ENCODE results near the gene SIL1. TPM values are rescaled to one million over a fixed set of nuclear protein-coding genes. Genes with fewer than 3 reads are reported as not detected.

The SIL1 gene
- total and polyA plus RNA-seq, 2 donors (not counting 3 experiments of a cell fraction or from before 2014, with no cell fraction given): 47.6 to 67.2 TPM

- BruUV-seq (replicated peaks): no TSS peak
- Histone ChIP-seq H3K4me1 (ENCODE audit: control insufficient read depth, extremely low read depth, insufficient read depth, low read length) (peaks cover 16% of the 10 kb centered on the region), H3K4me2 (ENCODE audit: insufficient read depth, low read length) (peak overlapping the region; percentile 80), H3K4me3 (replicated peaks in 1 of 3; ENCODE audit: insufficient read depth in 1 of 3, low read depth in 1 of 3, low read length in 3 of 3) (no peak overlapping the region), H3K9me1 (replicated peaks; ENCODE audit: control insufficient read depth, extremely low read depth, insufficient read depth, low read length) (no peaks in the 10 kb centered on the region), H3K27me3 (ENCODE audit: control insufficient read depth in 2 of 2, insufficient read depth in 2 of 2, low read length in 2 of 2) (peaks cover 2 to 6% of the 10 kb centered on the region in 2 experiments), H3K9ac (replicated peaks; ENCODE audit: extremely low read depth, insufficient read depth, low read length) (peak overlapping the region; percentile 19), H2AFZ (ENCODE audit: low read depth, low read length) (peak overlapping the region; percentile 88), H3K27ac (ENCODE audit: insufficient read depth, low read depth, low read length) (peak overlapping the region; percentile 23), H3K36me3 (ENCODE audit: control insufficient read depth in 2 of 2, extremely low read depth in 1 of 2, insufficient read depth in 2 of 2, low read length in 2 of 2) (no peaks in the 10 kb centered on the region), H3K9me3 (replicated peaks; ENCODE audit: control insufficient read depth, insufficient read depth, low read length) (no peaks in the 10 kb centered on the region), H3K79me2 (ENCODE audit: control insufficient read depth, insufficient read depth, low read length) (no peaks in the 10 kb centered on the region), H4K20me1 (replicated peaks; ENCODE audit: control insufficient read depth, extremely low read depth, insufficient read depth, low read length) (no peaks in the 10 kb centered on the region)
- intact Hi-C loops (cut with micrococcal nuclease): no loop called here
- dilution Hi-C loops (cut with MboI; ENCODE audit: extremely low pct_ligation_motif_present, low sequenced_read_pairs): no loop called here
- POLR2A ChIA-PET: no interaction called here
- CTCF ChIA-PET: interaction anchor here (0.9 to 1.5 kb wide), 4 partner anchors 44 to 667 kb away, joined by 3 read pairs; no protein-coding TSS in a partner anchor
- DNase-seq (ENCODE audit: low read depth, low spot score): peak; percentile 49
- FAIRE-seq: peak; percentile 87
- TF ChIP-seq POLR2AphosphoS5 (IDR thresholded peaks at IDR 0.05; ENCODE audit: insufficient read depth, low read depth, low read length) (peak; percentile 67), JUN (IDR thresholded peaks at IDR 0.05; ENCODE audit: borderline replicate concordance, insufficient read depth, insufficient read length, low read depth) (no peak), FOS (IDR thresholded peaks at IDR 0.05; ENCODE audit: borderline replicate concordance, insufficient read depth, low read length) (peak; percentile 73), MAX (IDR thresholded peaks at IDR 0.05; ENCODE audit: insufficient read depth, insufficient read length) (no peak), EZH2 (IDR thresholded peaks at IDR 0.05; ENCODE audit: borderline replicate concordance, low read depth, low read length, severe bottlenecking) (no peak)
Observed at GRCh38 chr5:139246394-139246793, 48.2 kb upstream of the SIL1 start.

- Histone ChIP-seq H3K36me3 (ENCODE audit: control insufficient read depth in 2 of 2, extremely low read depth in 1 of 2, insufficient read depth in 2 of 2, low read length in 2 of 2) (no peaks in the 10 kb centered on the region), H3K4me1 (ENCODE audit: control insufficient read depth, extremely low read depth, insufficient read depth, low read length) (peaks cover 16% of the 10 kb centered on the region), H3K9me3 (replicated peaks; ENCODE audit: control insufficient read depth, insufficient read depth, low read length) (no peaks in the 10 kb centered on the region), H3K27ac (ENCODE audit: insufficient read depth, low read depth, low read length) (peak overlapping the region; percentile 7), H3K4me3 (replicated peaks in 1 of 3; ENCODE audit: insufficient read depth in 1 of 3, low read depth in 1 of 3, low read length in 3 of 3) (no peak overlapping the region), H3K9ac (replicated peaks; ENCODE audit: extremely low read depth, insufficient read depth, low read length) (peak overlapping the region; percentile 19), H3K79me2 (ENCODE audit: control insufficient read depth, insufficient read depth, low read length) (no peaks in the 10 kb centered on the region), H3K27me3 (ENCODE audit: control insufficient read depth in 2 of 2, insufficient read depth in 2 of 2, low read length in 2 of 2) (peaks cover 6 to 10% of the 10 kb centered on the region in 2 experiments), H3K9me1 (replicated peaks; ENCODE audit: control insufficient read depth, extremely low read depth, insufficient read depth, low read length) (no peaks in the 10 kb centered on the region), H4K20me1 (replicated peaks; ENCODE audit: control insufficient read depth, extremely low read depth, insufficient read depth, low read length) (no peaks in the 10 kb centered on the region), H2AFZ (ENCODE audit: low read depth, low read length) (peak overlapping the region; percentile 88), H3K4me2 (ENCODE audit: insufficient read depth, low read length) (peak overlapping the region; percentile 80)
- TSS peak; percentile 67 for BruUV-seq (replicated peaks)
- peak; percentile 18 for FAIRE-seq
- DNase-seq (ENCODE audit: low read depth, low spot score): no peak
- ChIA-PET CTCF (interaction anchor here (0.9 to 1.5 kb wide), 4 partner anchors 43 to 666 kb away, joined by 3 read pairs; no protein-coding TSS in a partner anchor), POLR2A (interaction anchor here (0.6 kb wide), 1 partner anchor 296 kb away, joined by 7 read pairs; no protein-coding TSS in a partner anchor)
- intact Hi-C loops (cut with micrococcal nuclease) (no loop called here), dilution Hi-C loops (cut with MboI; ENCODE audit: extremely low pct_ligation_motif_present, low sequenced_read_pairs) (no loop called here)
- TF ChIP-seq JUN (IDR thresholded peaks at IDR 0.05; ENCODE audit: borderline replicate concordance, insufficient read depth, insufficient read length, low read depth): no peak
- no peak for TF ChIP-seq MYC (IDR thresholded peaks at IDR 0.05; ENCODE audit: low read depth, low read length)
- no peak for TF ChIP-seq GATA2 (IDR thresholded peaks at IDR 0.05; ENCODE audit: insufficient read depth, insufficient read length, low read depth, low read length)
- TF ChIP-seq FOS (IDR thresholded peaks at IDR 0.05; ENCODE audit: borderline replicate concordance, insufficient read depth, low read length): no peak
- no peak for TF ChIP-seq POLR2A (IDR thresholded peaks at IDR 0.05; ENCODE audit: low read depth, low read length)
- no peak for TF ChIP-seq POLR2AphosphoS5 (IDR thresholded peaks at IDR 0.05; ENCODE audit: insufficient read depth, low read depth, low read length)
Observed at GRCh38 chr5:139245637-139246339, 47.6 kb upstream of the SIL1 start.
